ENCODE results near the gene SAMD10. TPM values are rescaled to one million over a fixed set of nuclear protein-coding genes. Genes with fewer than 3 reads are reported as not detected.

The SAMD10 gene
- total RNA-seq, 4 donors from 2014 or later, result 1.1 to 6.4 (median 5.0) TPM

- intact Hi-C loops (cut with DNase I), result no loop called here
- WGBS, 2 donors, result 95 to 100% methylated on average over 3 to 9 of the region's 9 CpGs
- peaks cover 41 to 44% of the 10 kb centered on the region in 2 donors for H3K36me3 ChIP-seq
Measured at GRCh38 chr20:63935447-63935846, 44.0 kb downstream of the SAMD10 start.

GRCh38 chr20:63934271-63935068 lies 45.0 kb downstream of the SAMD10 start:
- no peak for DNase-seq
- intact Hi-C loops (cut with DNase I), result no loop called here
- Histone ChIP-seq H3K4me1 (no peaks in the 10 kb centered on the region), H3K27ac (no peak overlapping the region), H3K4me3 (replicated peaks in 1 of 3) (no peak overlapping the region), H3K27me3 (no peaks in the 10 kb centered on the region), H3K9me3 (no peaks in the 10 kb centered on the region), H3K36me3 (peaks cover 42 to 47% of the 10 kb centered on the region in 2 donors)
- TF ChIP-seq CTCF (IDR thresholded peaks at IDR 0.05) (no peak), POLR2A (IDR thresholded peaks at IDR 0.05) (no peak)
- WGBS, 2 donors, result 88 to 93% methylated on average over 34 to 35 of the region's 37 CpGs

More at GRCh38 chr20:63935447-63935846, 44.0 kb downstream of the SAMD10 start:
- no peaks in the 10 kb centered on the region for H3K9me3 ChIP-seq
- H3K4me1 ChIP-seq, result no peaks in the 10 kb centered on the region
- H3K27me3 ChIP-seq, result no peaks in the 10 kb centered on the region
- no peak for TF ChIP-seq CTCF (IDR thresholded peaks at IDR 0.05)
- no peak for TF ChIP-seq POLR2A (IDR thresholded peaks at IDR 0.05)
- DNase-seq, result no peak
- no peak overlapping the region for H3K27ac ChIP-seq
- H3K4me3 ChIP-seq (replicated peaks in 1 of 3), result no peak overlapping the region

GRCh38 chr20:63933646-63934045 lies 45.8 kb downstream of the SAMD10 start:
- 68 to 79% methylated on average over 5 of the region's 5 CpGs for WGBS, 2 donors

GRCh38 chr20:63932606-63933160 lies 46.8 kb downstream of the SAMD10 start:
- Histone ChIP-seq H3K9me3 (no peaks in the 10 kb centered on the region), H3K4me3 (replicated peaks in 1 of 3) (no peak overlapping the region), H3K4me1 (no peaks in the 10 kb centered on the region), H3K36me3 (peaks cover 53 to 62% of the 10 kb centered on the region in 2 donors), H3K27me3 (no peaks in the 10 kb centered on the region), H3K27ac (no peak overlapping the region)
- no peak for TF ChIP-seq POLR2A (IDR thresholded peaks at IDR 0.05)
- TF ChIP-seq CTCF (IDR thresholded peaks at IDR 0.05), result no peak
- 96 to 97% methylated on average over 5 to 9 of the region's 17 CpGs for WGBS, 2 donors
- intact Hi-C loops (cut with DNase I), result no loop called here
- DNase-seq, result no peak

More at GRCh38 chr20:63933646-63934045, 45.8 kb downstream of the SAMD10 start:
- Histone ChIP-seq H3K36me3 (peaks cover 48 to 56% of the 10 kb centered on the region in 2 donors), H3K4me3 (replicated peaks in 1 of 3) (no peak overlapping the region), H3K27me3 (no peaks in the 10 kb centered on the region), H3K9me3 (no peaks in the 10 kb centered on the region), H3K4me1 (no peaks in the 10 kb centered on the region), H3K27ac (no peak overlapping the region)
- DNase-seq, result no peak
- intact Hi-C loops (cut with DNase I), result no loop called here
- no peak for TF ChIP-seq CTCF (IDR thresholded peaks at IDR 0.05)
- no peak for TF ChIP-seq POLR2A (IDR thresholded peaks at IDR 0.05)

- TF ChIP-seq POLR2A (IDR thresholded peaks at IDR 0.05) (no peak), CTCF (IDR thresholded peaks at IDR 0.05) (no peak)
- no peak overlapping the region for H3K4me3 ChIP-seq (replicated peaks in 1 of 3)
- intact Hi-C loops (cut with DNase I), result no loop called here
- WGBS, 2 donors, result 94 to 96% methylated on average over 12 to 19 of the region's 19 CpGs
- H3K9me3 ChIP-seq, result no peaks in the 10 kb centered on the region
- H3K27me3 ChIP-seq, result no peaks in the 10 kb centered on the region
- peaks cover 53 to 62% of the 10 kb centered on the region in 2 donors for H3K36me3 ChIP-seq
- H3K27ac ChIP-seq, result no peak overlapping the region
- no peak for DNase-seq
- H3K4me1 ChIP-seq, result no peaks in the 10 kb centered on the region
Measured at GRCh38 chr20:63931735-63932134, 47.7 kb downstream of the SAMD10 start.

All from thyroid gland (tissue), 4 donors.